ENCODE measurements around the gene OGDH.

GRCh38 chr7:44559485-44559884 lies 46.9 kb upstream of the OGDH start:
- no peak for TF ChIP-seq EZH2 (IDR thresholded peaks at IDR 0.05; ENCODE audit: insufficient read depth, poor library complexity, severe bottlenecking)
- no peak for TF ChIP-seq EZH2phosphoT487 (IDR thresholded peaks at IDR 0.05; ENCODE audit: insufficient read depth, low read depth)
